Hepatocyte (in vitro differentiated cells): ENCODE measurements around the gene ZBED1.

Experiments
- EZH2 ChIP-seq: fragments of 200-600 bp; sonication (generic); IDR thresholded peaks from 2 replicates; pipeline ENCODE4 v1.6.1; 2016; ENCODE audit warnings: antibody characterized with exemption, mild to moderate bottlenecking, borderline replicate concordance
- EZH2phosphoT487 ChIP-seq: fragments of 200-600 bp; sonication (generic); IDR thresholded peaks from one replicate; pipeline ENCODE4 v1.6.1; 2018; ENCODE audit warnings: antibody characterized with exemption, mild to moderate bottlenecking, low read depth, moderate library complexity; ENCODE audit not compliant: unreplicated experiment, severe bottlenecking
- TF ChIP-seq, protein P1 (sequence below): fragments of 200-600 bp; sonication (generic); IDR thresholded peaks from 2 replicates; pipeline ENCODE4 v1.5.1; 2016; ENCODE audit warnings: antibody characterized with exemption, mild to moderate bottlenecking; ENCODE audit not compliant: poor library complexity

DNA sequence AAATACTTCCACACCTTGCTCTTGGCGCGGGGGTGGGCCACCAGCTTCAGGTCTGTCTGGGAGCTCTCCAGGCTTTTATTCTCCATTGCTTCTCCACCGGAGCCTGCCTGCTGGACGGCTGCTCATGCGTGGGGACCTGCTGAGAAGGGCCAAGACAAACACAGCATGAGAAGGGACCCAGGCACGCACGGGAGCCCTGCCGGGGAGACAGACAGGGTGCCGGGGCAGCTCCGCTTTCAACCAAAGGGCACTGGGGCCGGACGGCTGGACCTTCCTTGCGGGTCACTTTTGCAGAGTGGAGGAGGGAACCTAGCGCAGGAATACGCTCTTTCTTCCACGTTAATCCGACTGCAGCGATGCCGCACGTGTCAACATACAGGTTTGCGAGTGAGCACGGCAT is 10.1 kb downstream of the ZBED1 start:
- no peak for TF ChIP-seq EZH2
- TF ChIP-seq, protein P1, sequence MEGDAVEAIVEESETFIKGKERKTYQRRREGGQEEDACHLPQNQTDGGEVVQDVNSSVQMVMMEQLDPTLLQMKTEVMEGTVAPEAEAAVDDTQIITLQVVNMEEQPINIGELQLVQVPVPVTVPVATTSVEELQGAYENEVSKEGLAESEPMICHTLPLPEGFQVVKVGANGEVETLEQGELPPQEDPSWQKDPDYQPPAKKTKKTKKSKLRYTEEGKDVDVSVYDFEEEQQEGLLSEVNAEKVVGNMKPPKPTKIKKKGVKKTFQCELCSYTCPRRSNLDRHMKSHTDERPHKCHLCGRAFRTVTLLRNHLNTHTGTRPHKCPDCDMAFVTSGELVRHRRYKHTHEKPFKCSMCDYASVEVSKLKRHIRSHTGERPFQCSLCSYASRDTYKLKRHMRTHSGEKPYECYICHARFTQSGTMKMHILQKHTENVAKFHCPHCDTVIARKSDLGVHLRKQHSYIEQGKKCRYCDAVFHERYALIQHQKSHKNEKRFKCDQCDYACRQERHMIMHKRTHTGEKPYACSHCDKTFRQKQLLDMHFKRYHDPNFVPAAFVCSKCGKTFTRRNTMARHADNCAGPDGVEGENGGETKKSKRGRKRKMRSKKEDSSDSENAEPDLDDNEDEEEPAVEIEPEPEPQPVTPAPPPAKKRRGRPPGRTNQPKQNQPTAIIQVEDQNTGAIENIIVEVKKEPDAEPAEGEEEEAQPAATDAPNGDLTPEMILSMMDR = no peak
- no peak for TF ChIP-seq EZH2phosphoT487
